ENCODE results near the gene ANAPC1.

GRCh38 chr2:111909079-111909478, 25.1 kb upstream of the ANAPC1 start:
- TF ChIP-seq, protein P1, sequence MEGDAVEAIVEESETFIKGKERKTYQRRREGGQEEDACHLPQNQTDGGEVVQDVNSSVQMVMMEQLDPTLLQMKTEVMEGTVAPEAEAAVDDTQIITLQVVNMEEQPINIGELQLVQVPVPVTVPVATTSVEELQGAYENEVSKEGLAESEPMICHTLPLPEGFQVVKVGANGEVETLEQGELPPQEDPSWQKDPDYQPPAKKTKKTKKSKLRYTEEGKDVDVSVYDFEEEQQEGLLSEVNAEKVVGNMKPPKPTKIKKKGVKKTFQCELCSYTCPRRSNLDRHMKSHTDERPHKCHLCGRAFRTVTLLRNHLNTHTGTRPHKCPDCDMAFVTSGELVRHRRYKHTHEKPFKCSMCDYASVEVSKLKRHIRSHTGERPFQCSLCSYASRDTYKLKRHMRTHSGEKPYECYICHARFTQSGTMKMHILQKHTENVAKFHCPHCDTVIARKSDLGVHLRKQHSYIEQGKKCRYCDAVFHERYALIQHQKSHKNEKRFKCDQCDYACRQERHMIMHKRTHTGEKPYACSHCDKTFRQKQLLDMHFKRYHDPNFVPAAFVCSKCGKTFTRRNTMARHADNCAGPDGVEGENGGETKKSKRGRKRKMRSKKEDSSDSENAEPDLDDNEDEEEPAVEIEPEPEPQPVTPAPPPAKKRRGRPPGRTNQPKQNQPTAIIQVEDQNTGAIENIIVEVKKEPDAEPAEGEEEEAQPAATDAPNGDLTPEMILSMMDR (IDR thresholded peaks at IDR 0.05; ENCODE audit: low read depth, low read length) = no peak
- no peak for TF ChIP-seq EZH2phosphoT487 (IDR thresholded peaks at IDR 0.05; ENCODE audit: low read depth)

Data from OCI-LY3 (cell line).